HG03354 (cell line): ENCODE results near the gene SMAD4.

Source experiments
- ATAC-seq: cut with Tn5 transposase; IDR thresholded peaks from one replicate; pipeline ENCODE4 v1.9.1; 2021; ENCODE audit warnings: mild to moderate bottlenecking; ENCODE audit not compliant: unreplicated experiment, poor library complexity, severe bottlenecking

SMAD4 gene

DNA sequence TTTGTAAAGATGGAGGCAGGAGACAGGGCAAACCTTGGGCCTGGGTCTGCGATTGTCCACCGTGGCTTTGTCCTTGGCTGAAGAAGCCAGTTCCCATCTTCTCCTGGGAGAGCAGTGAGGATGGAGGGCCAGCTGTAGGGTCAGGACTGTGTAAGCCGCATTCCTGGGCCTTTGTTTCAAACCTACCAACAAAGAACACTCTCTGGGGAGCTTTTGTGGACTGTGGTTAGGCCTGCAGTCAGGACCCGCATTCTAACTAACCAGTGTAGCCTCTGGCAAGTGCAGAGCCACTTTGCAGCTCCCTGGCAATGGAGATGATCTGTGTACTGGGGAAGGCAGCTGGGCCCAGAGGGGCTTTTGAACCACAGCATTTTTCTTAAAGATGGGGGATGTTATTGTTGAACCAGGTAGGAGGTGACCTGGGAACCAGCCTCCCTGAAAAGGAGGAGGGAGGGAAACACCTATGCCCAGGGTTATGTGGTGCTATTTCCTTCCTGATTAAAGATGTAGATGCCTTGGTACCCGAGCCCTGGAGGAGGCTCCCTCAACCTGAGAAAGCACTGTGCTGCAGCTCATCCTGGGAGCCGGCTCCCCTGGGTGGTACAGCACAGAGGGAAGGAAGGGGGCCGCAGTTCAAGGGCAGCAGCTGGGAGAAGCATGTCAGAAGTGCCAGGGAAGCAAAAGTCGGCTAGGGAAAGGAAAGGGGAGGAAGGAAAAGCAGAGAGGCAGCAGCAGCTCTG is 12.7 kb upstream of the SMAD4 start:
- ATAC-seq = no peak

DNA sequence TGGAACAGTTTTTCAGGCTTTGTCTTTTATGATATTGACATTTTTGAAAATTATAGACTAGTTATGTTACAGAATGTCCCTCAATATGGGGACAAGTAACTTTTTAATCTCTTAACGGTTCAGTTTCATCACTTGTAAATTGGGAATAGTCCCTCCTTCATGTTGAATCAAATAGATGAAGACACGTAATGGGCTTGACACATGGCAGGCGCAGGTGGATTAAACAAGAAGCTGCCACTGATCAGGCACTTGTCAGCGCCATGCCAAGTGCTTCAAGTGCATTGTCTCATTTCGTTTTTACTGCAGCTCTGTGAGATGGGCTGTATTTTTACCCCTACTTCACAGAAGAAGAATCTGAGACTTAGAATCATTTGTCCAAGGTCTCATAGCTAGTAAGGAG is 9.5 kb upstream of the SMAD4 start:
- ATAC-seq = no peak

GRCh38 chr18:51021226-51021965 is 8.6 kb upstream of the SMAD4 start:
- ATAC-seq = no peak

GRCh38 chr18:51025512-51025911 is 4.5 kb upstream of the SMAD4 start:
- no peak for ATAC-seq

- no peak for ATAC-seq
Measured at GRCh38 chr18:51028201-51028805, 1.7 kb upstream of the SMAD4 start.

DNA sequence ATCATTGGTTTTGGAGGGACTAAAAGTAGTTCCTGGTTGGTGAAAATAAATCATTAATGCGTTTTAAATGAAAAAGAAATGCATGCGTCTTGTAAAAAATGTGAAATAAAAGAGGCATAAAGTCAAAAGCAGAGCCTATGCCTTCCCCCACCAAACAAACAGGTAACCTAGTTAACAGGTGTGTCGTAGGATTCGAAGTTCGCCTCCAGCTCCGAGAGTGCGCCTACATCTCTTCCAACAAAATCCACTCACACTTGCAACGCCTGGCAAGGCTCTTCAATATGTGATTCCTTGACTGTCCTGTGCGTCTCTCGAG is 677 bp upstream of the SMAD4 start:
- ATAC-seq = no peak

DNA sequence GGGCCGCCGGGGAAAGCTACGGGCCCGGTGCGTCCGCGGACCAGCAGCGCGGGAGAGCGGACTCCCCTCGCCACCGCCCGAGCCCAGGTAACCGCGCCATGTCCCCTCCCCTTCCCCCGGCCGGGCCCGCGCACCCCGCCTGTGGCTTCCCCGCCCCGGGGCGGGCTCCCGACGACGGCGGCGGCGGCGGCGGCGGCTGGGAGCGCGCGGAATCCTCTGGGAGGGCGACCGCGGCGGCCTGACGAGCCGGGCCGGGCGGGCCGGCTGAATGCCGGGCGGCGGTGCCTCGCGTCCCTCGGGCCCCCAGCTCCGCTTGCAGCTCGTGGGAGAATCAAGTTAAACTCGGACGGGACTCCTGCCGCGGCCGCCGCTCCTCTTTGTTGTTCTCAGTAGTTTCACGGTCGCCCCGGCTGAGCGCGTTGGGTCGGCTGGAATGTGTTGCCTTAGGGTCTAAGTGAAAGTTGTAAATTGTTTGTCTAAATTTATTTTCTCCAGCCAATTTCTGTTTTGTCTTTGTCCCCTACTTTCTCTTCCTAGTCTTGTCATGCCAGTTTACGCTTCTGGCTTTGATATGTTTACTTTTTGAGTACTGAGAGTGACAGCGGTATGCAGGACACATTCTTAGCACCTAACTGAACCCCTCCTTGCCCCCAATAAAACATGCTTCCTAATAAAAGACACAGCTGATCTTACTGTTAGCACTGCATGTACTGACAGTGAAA is 685 bp downstream of the SMAD4 start:
- ATAC-seq = peak; percentile 66

GRCh38 chr18:51032193-51032592 is 2.2 kb downstream of the SMAD4 start:
- no peak for ATAC-seq

DNA sequence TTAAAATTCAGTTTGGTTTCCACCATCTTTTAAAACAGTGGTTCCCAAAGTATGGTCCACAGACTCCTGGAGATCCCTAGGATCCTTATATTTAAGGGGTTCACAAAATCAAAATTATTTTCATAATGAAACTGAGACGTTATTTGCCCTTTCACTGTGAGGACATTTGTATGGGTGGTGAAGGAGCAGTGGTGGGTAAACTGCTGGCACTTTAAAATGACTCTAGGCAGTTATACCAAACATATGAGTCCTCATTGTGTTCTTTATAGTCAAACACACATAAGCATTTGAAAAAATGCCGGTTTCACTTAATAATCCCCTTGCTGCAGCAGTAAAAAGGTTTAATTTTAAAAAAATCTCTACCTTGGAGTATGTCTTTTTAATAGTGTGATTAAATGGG is 7.2 kb downstream of the SMAD4 start:
- ATAC-seq = no peak

DNA sequence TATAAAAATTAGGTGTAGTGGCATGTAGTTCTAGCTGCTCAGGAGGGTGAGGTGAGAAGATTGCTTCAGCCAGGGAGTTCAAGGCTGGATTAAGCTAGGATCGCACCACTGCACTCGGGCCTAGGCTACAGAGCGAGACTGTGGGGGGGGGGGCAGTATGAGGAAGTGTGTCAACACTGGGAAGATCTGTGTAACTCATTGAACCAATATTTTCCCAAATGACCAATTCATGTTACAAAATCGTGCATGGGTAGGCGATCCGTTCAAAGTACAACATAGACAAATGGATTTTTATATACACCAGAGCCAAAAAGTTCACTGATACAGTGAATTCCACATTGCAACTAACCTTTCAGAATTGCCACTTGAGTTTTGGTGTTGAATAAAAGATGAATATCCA is 8.1 kb downstream of the SMAD4 start:
- no peak for ATAC-seq

GRCh38 chr18:51039138-51040112 is 9.4 kb downstream of the SMAD4 start:
- peak; percentile 68 for ATAC-seq

- ATAC-seq = no peak
Measured at GRCh38 chr18:51041677-51042352, 11.8 kb downstream of the SMAD4 start.

DNA sequence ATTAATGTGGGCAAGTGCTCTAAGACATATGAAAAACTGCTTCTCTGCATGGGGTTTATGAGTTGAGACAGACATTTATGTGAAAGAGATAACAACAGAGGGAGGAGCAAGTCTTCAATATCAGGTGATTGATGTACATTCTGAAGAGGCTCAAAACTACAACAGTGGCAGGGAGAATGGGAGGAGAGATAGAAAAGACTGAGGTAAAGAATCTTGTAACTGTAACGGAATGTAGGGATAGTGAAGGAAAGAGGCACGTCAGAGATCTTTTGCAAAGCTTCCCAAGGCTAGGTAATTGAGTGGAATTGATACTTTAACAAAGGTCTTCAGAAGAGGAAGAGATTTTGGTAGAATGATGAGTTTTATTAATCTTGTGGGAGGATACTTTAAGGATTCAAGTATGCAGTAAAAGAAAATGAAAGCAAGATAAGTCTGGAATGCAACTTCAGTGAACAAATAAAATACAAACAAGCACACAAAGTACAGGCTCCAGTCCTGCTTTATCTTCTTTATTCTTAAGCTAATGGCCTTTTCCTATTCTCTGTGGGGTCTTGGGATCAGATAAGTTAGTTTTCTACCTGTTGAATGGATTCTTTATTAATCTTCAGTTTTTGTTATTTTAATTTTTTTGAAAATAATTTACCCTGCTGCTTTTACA is 15.0 kb downstream of the SMAD4 start:
- no peak for ATAC-seq

DNA sequence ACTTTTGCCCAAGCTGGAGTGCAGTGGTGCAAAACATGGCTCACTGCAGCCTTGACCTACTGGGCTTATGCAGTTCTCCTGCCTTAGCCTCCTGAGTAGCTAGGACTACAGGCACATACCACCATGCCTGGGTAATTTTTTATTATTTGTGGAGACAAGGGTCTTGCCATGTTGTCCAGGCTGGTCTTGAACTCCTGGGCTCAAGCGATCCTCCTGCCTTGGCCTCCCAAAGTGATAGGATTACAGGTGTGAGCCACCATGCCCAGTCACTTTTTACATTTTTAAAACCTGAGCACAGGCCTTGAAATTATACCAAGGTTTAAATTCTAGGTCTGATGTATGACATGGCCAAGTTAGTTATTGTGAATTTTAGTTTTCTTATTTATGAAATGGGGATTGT is 18.2 kb downstream of the SMAD4 start:
- no peak for ATAC-seq

GRCh38 chr18:51049137-51049536 is 19.1 kb downstream of the SMAD4 start:
- no peak for ATAC-seq

- peak; percentile 94 for ATAC-seq
Measured at GRCh38 chr18:51051105-51051712, 21.2 kb downstream of the SMAD4 start.

GRCh38 chr18:51053814-51054213 is 23.8 kb downstream of the SMAD4 start:
- peak; percentile 74 for ATAC-seq

- ATAC-seq = no peak
Measured at GRCh38 chr18:51054764-51055163, 24.8 kb downstream of the SMAD4 start.
